NCI-H2107 treated with DMSO at 0.1 percent for 48 hours (cell line): ENCODE results near the gene TPI1.

Source experiments
- DNase-seq: peaks from one replicate; lab custom pipeline; 2025; ENCODE audit not compliant: unreplicated experiment; lab: John Stamatoyannopoulos, UW

Gene TPI1

GRCh38 chr12:6828781-6829535 lies 38.4 kb upstream of the TPI1 start:
- no peak for DNase-seq

- no peak for DNase-seq
These were observed 37.7 kb upstream of the TPI1 start for GRCh38 chr12:6829536-6830220.

GRCh38 chr12:6830286-6830890 lies 36.9 kb upstream of the TPI1 start:
- DNase-seq, result no peak

- DNase-seq, result no peak
These were observed 36.3 kb upstream of the TPI1 start for GRCh38 chr12:6830999-6831398.

- no peak for DNase-seq
These were observed 35.8 kb upstream of the TPI1 start for GRCh38 chr12:6831450-6831995.

GRCh38 chr12:6832125-6832524 lies 35.2 kb upstream of the TPI1 start:
- no peak for DNase-seq

GRCh38 chr12:6833189-6833890 lies 34.0 kb upstream of the TPI1 start:
- DNase-seq, result no peak

GRCh38 chr12:6834254-6834653 lies 33.1 kb upstream of the TPI1 start:
- no peak for DNase-seq

- DNase-seq, result no peak
These were observed 32.5 kb upstream of the TPI1 start for GRCh38 chr12:6834873-6835272.

GRCh38 chr12:6836851-6837250 lies 30.5 kb upstream of the TPI1 start:
- DNase-seq, result no peak

GRCh38 chr12:6837370-6838060 lies 29.8 kb upstream of the TPI1 start:
- DNase-seq, result no peak

GRCh38 chr12:6838854-6839253 lies 28.5 kb upstream of the TPI1 start:
- no peak for DNase-seq

- DNase-seq, result peak; percentile 84
These were observed 27.7 kb upstream of the TPI1 start for GRCh38 chr12:6839482-6840201.

GRCh38 chr12:6840330-6840729 lies 27.0 kb upstream of the TPI1 start:
- DNase-seq, result no peak

- DNase-seq, result no peak
These were observed 26.4 kb upstream of the TPI1 start, which contains the start of gene GNB3 for GRCh38 chr12:6840761-6841515. GNB3 (plus strand) TSS chr12:6840925; CDS start chr12:6841288, 363 bp downstream.

GRCh38 chr12:6842075-6842474 lies 25.3 kb upstream of the TPI1 start:
- no peak for DNase-seq

GRCh38 chr12:6843118-6843902 lies 24.0 kb upstream of the TPI1 start:
- no peak for DNase-seq

- no peak for DNase-seq
These were observed 21.9 kb upstream of the TPI1 start for GRCh38 chr12:6845395-6845794.
